HepG2 (cell line): Measurements from ENCODE around the gene SCN4B.

Experiments
- HMGXB4 ChIP-seq, 2 experiments: sonication (generic) in 1 of 2; formaldehyde crosslinking in 1 of 2; IDR thresholded peaks; 2 replicates each; pipeline versions ENCODE4 v1.4.0 to v1.6.1; 2018 to 2020; ENCODE audit warnings: missing genetic modification reagents in 2 of 2, borderline replicate concordance in 1 of 2, low read depth in 1 of 2, mild to moderate bottlenecking in 1 of 2, missing biosample characterization in 1 of 2
- POLR2AphosphoS5 ChIP-seq: IDR thresholded peaks from 2 replicates; pipeline ENCODE4 v1.6.1; 2012; ENCODE audit warnings: low read depth, low read length
- RAD51 ChIP-seq: fragments of 450-650 bp; IDR thresholded peaks from 2 replicates; pipeline ENCODE4 v1.6.1; 2016; ENCODE audit warnings: borderline replicate concordance
- RXRA ChIP-seq: sonication (generic); formaldehyde crosslinking; IDR thresholded peaks from 2 replicates; pipeline ENCODE4 v1.5.1; 2020; ENCODE audit warnings: missing genetic modification reagents
- SP1 ChIP-seq, 2 experiments: fragments of 450-650 bp in 1 of 2; sonication (generic) in 1 of 2; formaldehyde crosslinking in 1 of 2; IDR thresholded peaks; 2 replicates each; pipeline versions ENCODE4 v1.4.0 to v1.6.1; 2016 to 2020; ENCODE audit warnings: missing genetic modification reagents in 1 of 2
- YY1 ChIP-seq: IDR thresholded peaks from 2 replicates; pipeline ENCODE4 v1.6.1; 2011; ENCODE audit warnings: low read length, low read depth, moderate library complexity, mild to moderate bottlenecking; ENCODE audit not compliant: insufficient read depth, insufficient replicate concordance
- ZNF383 ChIP-seq: sonication (generic); formaldehyde crosslinking; IDR thresholded peaks from 2 replicates; pipeline ENCODE4 v1.4.0; 2020; ENCODE audit warnings: missing genetic modification reagents, mild to moderate bottlenecking, borderline replicate concordance
- TF ChIP-seq, protein P1 (sequence below), 2 experiments: sonication (generic) in 1 of 2; formaldehyde crosslinking in 1 of 2; IDR thresholded peaks; 2 replicates each; pipeline versions ENCODE4 v1.5.1 to v1.6.1; 2011 to 2020; ENCODE audit warnings: borderline replicate concordance in 1 of 2, low read depth in 1 of 2, low read length in 1 of 2, mild to moderate bottlenecking in 1 of 2, missing genetic modification reagents in 1 of 2, moderate library complexity in 1 of 2

DNA sequence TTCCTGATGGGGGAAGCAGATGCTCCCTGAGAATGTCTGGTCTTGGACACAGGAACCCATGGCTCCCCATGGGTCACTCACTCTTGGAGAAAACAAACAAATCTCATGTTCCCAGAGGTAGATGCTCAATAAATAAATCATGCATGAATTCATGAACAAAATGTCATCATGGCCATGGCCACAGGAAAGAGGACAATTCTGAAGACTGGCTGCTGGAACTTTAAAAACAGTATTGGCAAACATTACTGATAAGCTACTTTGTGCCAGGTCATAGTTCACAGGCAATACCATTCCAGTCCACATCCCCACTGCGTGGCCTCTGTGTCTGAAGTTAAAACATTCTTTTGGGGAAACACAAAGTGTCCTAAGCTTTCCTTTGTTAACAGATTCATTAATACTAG, 56.7 kb downstream of the SCN4B start:
- peak; percentile 66; the same call in 1 of the 2 replicates for TF ChIP-seq RXRA (CRISPR knock-in tag)
- TF ChIP-seq POLR2AphosphoS5, result no peak
- no peak for TF ChIP-seq SP1 (IDR thresholded peaks at IDR 0.05)
- TF ChIP-seq SP1 (CRISPR knock-in tag; IDR thresholded peaks at IDR 0.05), result no peak
- TF ChIP-seq YY1, result no peak
- TF ChIP-seq RAD51, result no peak
- no peak for TF ChIP-seq HMGXB4 (CRISPR knock-in tag; IDR thresholded peaks at IDR 0.05; ENCODE audit: borderline replicate concordance in 1 of 2, low read depth in 1 of 2)
- TF ChIP-seq ZNF383 (CRISPR knock-in tag), result no peak
- TF ChIP-seq, protein P1, sequence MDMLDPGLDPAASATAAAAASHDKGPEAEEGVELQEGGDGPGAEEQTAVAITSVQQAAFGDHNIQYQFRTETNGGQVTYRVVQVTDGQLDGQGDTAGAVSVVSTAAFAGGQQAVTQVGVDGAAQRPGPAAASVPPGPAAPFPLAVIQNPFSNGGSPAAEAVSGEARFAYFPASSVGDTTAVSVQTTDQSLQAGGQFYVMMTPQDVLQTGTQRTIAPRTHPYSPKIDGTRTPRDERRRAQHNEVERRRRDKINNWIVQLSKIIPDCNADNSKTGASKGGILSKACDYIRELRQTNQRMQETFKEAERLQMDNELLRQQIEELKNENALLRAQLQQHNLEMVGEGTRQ (IDR thresholded peaks at IDR 0.05; ENCODE audit: low read depth, low read length), result no peak
- TF ChIP-seq, protein P1 (CRISPR knock-in tag; IDR thresholded peaks at IDR 0.05; ENCODE audit: borderline replicate concordance), result no peak
